Renal pelvis (tissue), 4 donors: Measurements from ENCODE around the gene ICOS. TPM values are rescaled to one million over a fixed set of nuclear protein-coding genes. Genes with fewer than 3 reads are reported as not detected.
"Not testable (repeated sequence)": the region's sequence is repeated elsewhere in the genome, so short reads cannot be mapped to it uniquely, and the experiment has no call there.

Source experiments
- DNase-seq: peaks from one replicate; pipeline ENCODE4 v3.0.0-alpha.2; 2013
- polyA plus RNA-seq, 3 donors: library from polyadenylated mRNA; unstranded; fragments of 120-200 nt; gene quantifications; one replicate each; pipeline ENCODE4 v1.2.1, GENCODE V29; 2013; ENCODE audit not compliant: insufficient read length in 3 of 3

Gene ICOS
- polyA plus RNA-seq, 3 donors: 0.06 TPM; not detected in 2

- DNase-seq: no peak
Measured at GRCh38 chr2:203916756-203917155, 19.8 kb upstream of the ICOS start.

- DNase-seq: peak; percentile 41
Measured at GRCh38 chr2:203918264-203918663, 18.3 kb upstream of the ICOS start.

GRCh38 chr2:203918839-203919238 lies 17.7 kb upstream of the ICOS start:
- no peak for DNase-seq

DNA sequence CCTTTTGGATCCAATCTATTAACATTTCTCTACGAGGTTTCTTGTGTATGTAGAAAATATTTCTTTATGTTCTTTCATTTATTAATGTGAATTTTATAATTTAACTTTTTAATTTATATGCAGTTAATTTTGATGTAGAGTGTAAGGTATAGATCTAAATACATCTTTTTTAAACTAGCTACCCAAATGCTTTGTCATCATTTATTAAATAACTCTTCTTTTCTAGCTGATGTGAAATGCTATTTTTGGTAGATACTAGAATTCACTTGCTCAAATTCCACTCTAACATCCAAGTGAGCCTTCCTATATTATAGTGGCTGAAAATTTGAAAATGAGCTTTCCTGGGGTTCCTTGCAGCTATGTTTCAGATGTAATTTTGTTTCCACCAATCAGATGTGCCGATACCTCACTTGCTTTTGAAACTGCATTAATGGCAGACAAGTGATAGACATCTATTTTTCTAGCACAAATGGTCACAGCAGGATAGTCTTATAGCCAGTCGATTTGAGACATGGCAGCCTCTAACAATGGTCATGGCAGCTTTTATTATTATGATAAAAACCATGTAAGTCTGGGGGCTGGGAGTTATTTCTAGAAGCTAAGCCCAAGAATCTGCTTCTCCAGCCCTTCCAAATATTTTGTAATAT lies 10.9 kb upstream of the ICOS start:
- no peak for DNase-seq

GRCh38 chr2:203928849-203929248 lies 7.7 kb upstream of the ICOS start:
- no peak for DNase-seq

DNA sequence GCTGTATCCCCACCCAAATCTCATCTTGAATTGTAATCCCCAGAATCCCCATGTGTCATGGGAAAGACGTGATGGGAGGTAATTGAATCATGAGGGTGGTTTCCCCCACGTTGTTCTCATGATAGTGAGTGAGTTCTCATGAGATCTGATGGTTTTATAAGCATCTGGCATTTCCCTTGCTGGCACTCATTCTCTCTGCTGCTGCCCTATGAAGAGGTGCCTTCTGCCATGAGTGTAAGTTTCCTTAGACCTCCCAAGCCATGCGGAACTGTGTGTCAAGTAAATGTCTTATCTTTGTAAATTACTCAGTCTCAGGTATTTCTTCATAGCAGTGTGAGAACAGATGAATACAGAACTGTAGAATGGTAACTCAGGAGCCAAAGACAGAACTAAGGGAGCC lies 5.3 kb upstream of the ICOS start:
- not testable (repeated sequence) for DNase-seq

GRCh38 chr2:203934041-203934492 lies 2.5 kb upstream of the ICOS start:
- DNase-seq: no peak

GRCh38 chr2:203934711-203935438 lies 1.7 kb upstream of the ICOS start:
- DNase-seq: no peak

DNA sequence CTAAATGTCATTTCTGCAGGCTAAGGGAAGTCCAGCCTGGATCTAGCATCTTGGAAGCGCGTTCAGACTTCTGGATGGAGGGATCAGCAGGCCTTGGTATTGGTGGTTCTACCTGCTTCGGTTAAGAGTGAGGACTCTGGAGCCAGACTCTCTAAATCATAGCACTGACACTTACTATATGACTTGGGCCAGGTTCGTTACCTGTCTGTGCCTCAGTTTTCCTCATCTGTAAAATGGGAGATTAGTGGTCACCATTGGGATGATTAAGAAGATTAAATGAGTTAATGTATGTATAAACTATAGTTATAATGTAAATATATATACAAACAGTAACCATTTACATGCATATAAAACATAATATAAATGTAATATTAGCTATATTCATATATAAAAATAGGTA lies 995 bp upstream of the ICOS start:
- DNase-seq: no peak

DNA sequence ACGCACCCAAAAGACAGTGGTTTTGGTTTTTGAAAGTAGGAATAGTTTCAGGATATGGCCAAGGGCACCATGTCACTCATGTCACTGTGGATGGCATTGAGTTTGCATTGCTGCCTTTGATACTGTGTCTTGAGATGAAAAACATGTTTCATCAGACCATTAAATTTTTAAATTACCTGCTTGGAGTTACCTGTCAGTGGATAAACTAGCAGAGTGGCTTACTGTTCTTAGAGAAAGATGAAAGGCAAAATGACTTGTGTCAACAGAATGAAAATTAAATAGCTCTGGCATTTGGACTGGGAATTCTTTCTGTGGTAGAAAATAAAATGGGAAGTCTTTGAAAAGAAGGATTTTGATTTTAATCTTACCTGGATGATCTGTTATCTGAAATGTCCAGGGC lies 386 bp downstream of the ICOS start:
- DNase-seq: no peak

GRCh38 chr2:203937788-203938187 lies 1.2 kb downstream of the ICOS start:
- no peak for DNase-seq

- no peak for DNase-seq
Measured at GRCh38 chr2:203940039-203940438, 3.5 kb downstream of the ICOS start.

GRCh38 chr2:203943493-203944382 lies 7.2 kb downstream of the ICOS start:
- not testable (repeated sequence) for DNase-seq

- DNase-seq: no peak
Measured at GRCh38 chr2:203948733-203949132, 12.2 kb downstream of the ICOS start.

GRCh38 chr2:203949228-203949627 lies 12.7 kb downstream of the ICOS start:
- no peak for DNase-seq

GRCh38 chr2:203951366-203951902 lies 14.9 kb downstream of the ICOS start:
- no peak for DNase-seq

GRCh38 chr2:203959265-203959664 lies 22.7 kb downstream of the ICOS start:
- no peak for DNase-seq

GRCh38 chr2:203959672-203960071 lies 23.1 kb downstream of the ICOS start:
- DNase-seq: no peak

DNA sequence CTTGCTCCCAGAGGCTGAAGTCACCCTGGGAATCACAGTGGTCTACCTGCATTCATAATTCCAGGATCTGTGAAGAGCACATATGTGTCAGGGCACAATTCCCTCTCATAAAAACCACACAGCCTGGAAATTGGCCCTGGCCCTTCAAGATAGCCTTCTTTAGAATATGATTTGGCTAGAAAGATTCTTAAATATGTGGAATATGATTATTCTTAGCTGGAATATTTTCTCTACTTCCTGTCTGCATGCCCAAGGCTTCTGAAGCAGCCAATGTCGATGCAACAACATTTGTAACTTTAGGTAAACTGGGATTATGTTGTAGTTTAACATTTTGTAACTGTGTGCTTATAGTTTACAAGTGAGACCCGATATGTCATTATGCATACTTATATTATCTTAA lies 24.2 kb downstream of the ICOS start:
- no peak for DNase-seq

GRCh38 chr2:203965190-203965589 lies 28.6 kb downstream of the ICOS start:
- DNase-seq: not testable (repeated sequence)

GRCh38 chr2:203971251-203971650 lies 34.7 kb downstream of the ICOS start:
- DNase-seq: no peak

DNA sequence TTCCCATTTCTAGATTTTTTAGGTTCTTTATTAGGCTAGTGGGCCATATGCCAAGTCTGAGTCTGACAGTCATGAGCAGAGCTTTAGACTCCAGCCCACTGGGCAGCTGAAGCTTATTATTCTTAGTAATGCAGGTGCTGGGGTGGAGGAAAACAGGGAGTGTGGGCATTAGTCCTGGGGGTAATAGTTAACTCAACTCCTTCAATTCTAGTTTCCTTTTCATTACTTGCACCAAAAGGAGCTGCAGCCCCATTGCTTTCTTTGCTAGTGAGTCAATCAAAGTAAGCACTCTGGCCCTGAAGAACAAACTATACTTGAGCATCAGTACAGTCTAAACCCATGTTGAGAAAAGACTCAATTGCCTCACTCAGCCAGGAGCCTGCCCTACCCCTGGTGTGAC lies 35.5 kb downstream of the ICOS start:
- no peak for DNase-seq
